SK-N-MC (cell line): ENCODE results near the gene RPS6KB1.

Source experiments
- EZH2 ChIP-seq: fragments of 200-600 bp; sonication (generic); IDR thresholded peaks from one replicate; pipeline ENCODE4 v1.6.1; 2017; ENCODE audit warnings: antibody characterized with exemption
- POLR2AphosphoS5 ChIP-seq: IDR thresholded peaks from 2 replicates; pipeline ENCODE4 v1.6.1; 2012; ENCODE audit warnings: mild to moderate bottlenecking, low read depth, low read length, borderline replicate concordance

DNA sequence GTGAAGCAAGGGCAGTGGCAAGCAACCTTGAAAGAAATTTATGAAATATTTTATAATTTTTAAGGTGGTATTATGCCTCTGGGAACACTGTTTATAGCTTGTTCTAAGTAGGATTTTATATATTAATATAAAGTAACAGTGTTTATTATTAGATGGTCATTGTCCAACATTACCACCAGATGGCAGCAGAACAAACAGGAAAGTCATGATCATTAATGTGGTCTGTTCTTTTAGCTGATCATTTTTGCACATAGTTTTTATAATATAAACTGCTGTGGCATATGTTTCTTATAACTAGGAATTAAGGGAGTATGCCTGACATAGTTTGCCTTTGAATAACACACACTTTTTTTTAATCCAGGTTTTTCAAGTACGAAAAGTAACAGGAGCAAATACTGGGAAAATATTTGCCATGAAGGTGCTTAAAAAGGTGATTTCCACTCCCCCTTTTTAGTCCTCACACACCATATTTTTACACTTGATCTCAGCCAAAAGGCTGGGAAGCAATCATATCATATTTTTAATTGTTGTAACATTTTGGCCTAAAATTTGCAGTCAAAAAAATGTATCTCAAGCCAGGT lies 21.4 kb downstream of the RPS6KB1 start:
- no peak for TF ChIP-seq POLR2AphosphoS5
- no peak for TF ChIP-seq EZH2
